IMR-90 (cell line): Measurements from ENCODE around the gene HS3ST5. TPM values are rescaled to one million over a fixed set of nuclear protein-coding genes. Genes with fewer than 3 reads are reported as not detected.

Experiments used
- ATAC-seq: fragments of 200-7000 bp; cut with Tn5 transposase; 2 replicates; pipeline ENCODE4 v1.9.1; 2020; ENCODE audit warnings: low read depth, mild to moderate bottlenecking, moderate library complexity
- BruUV-seq: library from RNA; stranded (reverse); fragments of 400-500 nt; replicated peaks from 2 replicates; lab custom pipeline; 2021; lab: Mats Ljungman, UMichigan
- CTCF ChIA-PET: fragments of 300-600 bp; formaldehyde crosslinking; extraction: SDS; loops from one replicate; lab custom pipeline; 2021; ENCODE audit warnings: antibody characterized with exemption; lab: Yijun Ruan, JAX
- POLR2A ChIA-PET: fragments of 300-600 bp; sonication (Branson Sonifier 250); formaldehyde crosslinking; loops from one replicate; lab custom pipeline; 2022; ENCODE audit warnings: antibody characterized with exemption; ENCODE audit not compliant: unreplicated experiment; lab: Charles Lee
- DNase-seq: peaks from one replicate; pipeline ENCODE4 v3.0.0; 2013
- H2AFZ ChIP-seq: replicated peaks from 2 replicates; pipeline ENCODE3; 2013; ENCODE audit warnings: low read length, mild to moderate bottlenecking; ENCODE audit not compliant: poor library complexity
- H2AK5ac ChIP-seq: 2 replicates; pipeline ENCODE4 v1.6.1; 2013; ENCODE audit warnings: low read depth, low read length, inconsistent platforms
- H2AK9ac ChIP-seq: replicated peaks from 2 replicates; pipeline ENCODE3; 2013; ENCODE audit warnings: mild to moderate bottlenecking, low read depth, low read length, moderate library complexity; ENCODE audit not compliant: poor library complexity
- H2BK120ac ChIP-seq: 2 replicates; pipeline ENCODE4 v1.6.1; 2013; ENCODE audit warnings: low read depth, low read length, inconsistent platforms
- H2BK15ac ChIP-seq: 3 replicates; pipeline ENCODE4 v1.6.1; 2013; ENCODE audit warnings: low read depth, low read length, inconsistent platforms
- H2BK20ac ChIP-seq: 2 replicates; pipeline ENCODE4 v1.6.1; 2013; ENCODE audit warnings: low read depth, mild to moderate bottlenecking, inconsistent platforms, low read length, moderate library complexity
- H2BK5ac ChIP-seq: 2 replicates; pipeline ENCODE4 v1.6.1; 2013; ENCODE audit warnings: mild to moderate bottlenecking, low read depth, low read length, inconsistent platforms; ENCODE audit not compliant: poor library complexity, severe bottlenecking
- H3K14ac ChIP-seq: replicated peaks from 2 replicates; pipeline ENCODE4 v1.6.1; 2013; ENCODE audit warnings: low read depth, low read length, inconsistent platforms
- H3K18ac ChIP-seq: 2 replicates; pipeline ENCODE4 v1.6.1; 2013; ENCODE audit warnings: low read depth, low read length, control low read depth
- H3K23ac ChIP-seq: 2 replicates; pipeline ENCODE4 v1.6.1; 2013; ENCODE audit warnings: low read depth, low read length, inconsistent platforms
- H3K27ac ChIP-seq: 2 replicates; pipeline ENCODE4 v1.5.1; 2013; ENCODE audit warnings: mild to moderate bottlenecking, control low read depth, low read length; ENCODE audit not compliant: insufficient read depth
- H3K27me3 ChIP-seq: 2 replicates; pipeline ENCODE4 v1.6.1; 2013; ENCODE audit warnings: low read length; ENCODE audit not compliant: control insufficient read depth, insufficient read depth
- H3K36me3 ChIP-seq: 2 replicates; pipeline ENCODE4 v1.6.1; 2013; ENCODE audit warnings: low read length, mixed read lengths; ENCODE audit not compliant: control insufficient read depth, insufficient read depth
- H3K4ac ChIP-seq: 2 replicates; pipeline ENCODE4 v1.6.1; 2013; ENCODE audit warnings: low read depth, low read length, inconsistent platforms
- H3K4me1 ChIP-seq: 2 replicates; pipeline ENCODE4 v1.6.1; 2013; ENCODE audit warnings: low read length, mixed read lengths; ENCODE audit not compliant: control insufficient read depth, insufficient read depth
- H3K4me2 ChIP-seq: 2 replicates; pipeline ENCODE4 v1.6.1; 2013; ENCODE audit warnings: low read depth, mild to moderate bottlenecking, control low read depth, low read length, moderate library complexity
- H3K4me3 ChIP-seq: 2 replicates; pipeline ENCODE4 v1.5.1; 2013; ENCODE audit warnings: low read depth, mild to moderate bottlenecking, control low read depth, low read length, moderate library complexity; ENCODE audit not compliant: insufficient read depth
- H3K56ac ChIP-seq: 2 replicates; pipeline ENCODE4 v1.6.1; 2013; ENCODE audit warnings: low read length, inconsistent platforms; ENCODE audit not compliant: insufficient read depth; ENCODE audit errors: extremely low read depth
- H3K79me1 ChIP-seq, 2 experiments: 2 replicates each; pipeline ENCODE4 v1.6.1; 2013; ENCODE audit warnings: low read length in 2 of 2, inconsistent platforms in 1 of 2, low read depth in 1 of 2
- H3K9ac ChIP-seq: 2 replicates; pipeline ENCODE4 v1.6.1; 2013; ENCODE audit warnings: low read depth, low read length, control low read depth
- H3K9me1 ChIP-seq: 2 replicates; pipeline ENCODE4 v1.6.1; 2013; ENCODE audit warnings: low read length, inconsistent platforms; ENCODE audit not compliant: insufficient read depth
- H3K9me3 ChIP-seq: 2 replicates; pipeline ENCODE4 v1.6.1; 2013; ENCODE audit warnings: low read length; ENCODE audit not compliant: control insufficient read depth, insufficient read depth
- H4K20me1 ChIP-seq: 2 replicates; pipeline ENCODE4 v1.6.1; 2013; ENCODE audit warnings: low read length, inconsistent platforms; ENCODE audit not compliant: insufficient read depth
- H4K5ac ChIP-seq: 2 replicates; pipeline ENCODE4 v1.6.1; 2013; ENCODE audit warnings: mild to moderate bottlenecking, low read depth, low read length, control low read depth
- H4K8ac ChIP-seq, 2 experiments: 2 replicates each; pipeline ENCODE4 v1.6.1; 2013; ENCODE audit warnings: low read depth in 2 of 2, low read length in 2 of 2, control low read depth in 1 of 2, inconsistent platforms in 1 of 2
- H4K91ac ChIP-seq: 2 replicates; pipeline ENCODE4 v1.6.1; 2013; ENCODE audit warnings: low read depth, low read length, inconsistent platforms; ENCODE audit not compliant: insufficient read depth
- BHLHE40 ChIP-seq: fragments of 150-350 bp; IDR thresholded peaks from 2 replicates; pipeline ENCODE4 v1.6.1; 2016; ENCODE audit warnings: mild to moderate bottlenecking, low read depth, low read length
- CEBPB ChIP-seq: IDR thresholded peaks from 2 replicates; pipeline ENCODE4 v1.6.1; 2012; ENCODE audit warnings: low read depth, low read length, improper control_type of control experiment
- CHD1 ChIP-seq: IDR thresholded peaks from 2 replicates; pipeline ENCODE4 v1.6.1; 2012; ENCODE audit warnings: low read depth, low read length, improper control_type of control experiment
- CTCF ChIP-seq: conservative IDR thresholded peaks from 2 replicates; pipeline ENCODE4 v1.5.1; 2012; ENCODE audit warnings: mild to moderate bottlenecking, low read depth, low read length, improper control_type of control experiment
- FOS ChIP-seq: fragments of 150-350 bp; IDR thresholded peaks from 2 replicates; pipeline ENCODE4 v1.6.1; 2016; ENCODE audit warnings: low read depth, low read length
- MAFK ChIP-seq: IDR thresholded peaks from 2 replicates; pipeline ENCODE4 v1.6.1; 2012; ENCODE audit warnings: low read depth, low read length, improper control_type of control experiment
- MAZ ChIP-seq: IDR thresholded peaks from 2 replicates; pipeline ENCODE4 v1.6.1; 2012; ENCODE audit warnings: low read depth, mild to moderate bottlenecking, low read length, improper control_type of control experiment, moderate library complexity, borderline replicate concordance
- MXI1 ChIP-seq: IDR thresholded peaks from 2 replicates; pipeline ENCODE4 v1.6.1; 2012; ENCODE audit warnings: low read depth, mild to moderate bottlenecking, low read length, moderate library complexity, borderline replicate concordance
- NFE2L2 ChIP-seq: fragments of 150-350 bp; IDR thresholded peaks from 2 replicates; pipeline ENCODE4 v1.6.1; 2016; ENCODE audit warnings: low read depth, mild to moderate bottlenecking, low read length
- POLR2A ChIP-seq: IDR thresholded peaks from 2 replicates; pipeline ENCODE4 v1.6.1; 2012; ENCODE audit warnings: mild to moderate bottlenecking, low read depth, low read length
- RAD21 ChIP-seq: IDR thresholded peaks from 2 replicates; pipeline ENCODE4 v1.6.1; 2012; ENCODE audit warnings: low read length, improper control_type of control experiment
- RCOR1 ChIP-seq: IDR thresholded peaks from 2 replicates; pipeline ENCODE4 v1.6.1; 2012; ENCODE audit warnings: mild to moderate bottlenecking, low read length, improper control_type of control experiment; ENCODE audit not compliant: insufficient replicate concordance
- RFX5 ChIP-seq: IDR thresholded peaks from 2 replicates; pipeline ENCODE4 v1.8.0; 2012; ENCODE audit warnings: low read depth, mild to moderate bottlenecking, low read length, moderate library complexity
- SMC3 ChIP-seq: fragments of 150-350 bp; IDR thresholded peaks from 2 replicates; pipeline ENCODE4 v1.6.1; 2016; ENCODE audit warnings: low read depth, mild to moderate bottlenecking, antibody characterized with exemption, low read length, moderate library complexity
- WGBS, 2 experiments: methylation state at CpG; one replicate each; pipeline versions ENCODE4 v1.1.5 to v1.1.7; 2013; ENCODE audit warnings: missing lambda C conversion rate in 2 of 2; ENCODE audit not compliant: insufficient read length in 1 of 2; ENCODE audit errors: extremely low coverage in 2 of 2; 5-methylcytosine and 5-hydroxymethylcytosine counted together
- dilution Hi-C: fragments of 300-500 bp; cut with HindIII; formaldehyde crosslinking; loops from one replicate; pipeline ENCODE4 v1.14.3; 2018; ENCODE audit warnings: low sequenced_read_pairs; ENCODE audit not compliant: unreplicated experiment
- in situ Hi-C: fragments of 300-500 bp; cut with MboI; formaldehyde crosslinking; loops from 3 replicates; pipeline ENCODE4 v1.14.3; 2019; ENCODE audit warnings: low sequenced_read_pairs, inconsistent platforms, mixed read lengths
- intact Hi-C: fragments of 100-400 bp; cut with micrococcal nuclease; formaldehyde crosslinking; loops from 2 replicates; pipeline ENCODE4 v1.10.0; 2022
- polyA plus RNA-seq, 3 experiments: library from polyadenylated mRNA; depleted of rRNA; stranded (reverse); fragments of >200 nt; gene quantifications; 2 replicates each; pipeline ENCODE4 v1.2.3, GENCODE V29; 2012; ENCODE audit warnings: low replicate concordance in 1 of 3
- total RNA-seq: library from RNA; depleted of rRNA; stranded (reverse); fragments of >200 nt; gene quantifications from 2 replicates; pipeline ENCODE4 v1.2.3, GENCODE V29; 2012
- TF ChIP-seq, protein P1 (sequence below): fragments of 150-350 bp; IDR thresholded peaks from 2 replicates; pipeline ENCODE4 v1.6.1; 2016; ENCODE audit warnings: low read depth, mild to moderate bottlenecking, low read length, moderate library complexity, borderline replicate concordance
- TF ChIP-seq, protein P2 (sequence below): fragments of 150-350 bp; IDR thresholded peaks from 2 replicates; pipeline ENCODE4 v1.6.1; 2017; ENCODE audit warnings: mild to moderate bottlenecking, antibody characterized with exemption, low read length, low read depth

HS3ST5 gene
- total and polyA plus RNA-seq, 2 of the 4 experiments (the other 2 are of a cell fraction) = not detected

DNA sequence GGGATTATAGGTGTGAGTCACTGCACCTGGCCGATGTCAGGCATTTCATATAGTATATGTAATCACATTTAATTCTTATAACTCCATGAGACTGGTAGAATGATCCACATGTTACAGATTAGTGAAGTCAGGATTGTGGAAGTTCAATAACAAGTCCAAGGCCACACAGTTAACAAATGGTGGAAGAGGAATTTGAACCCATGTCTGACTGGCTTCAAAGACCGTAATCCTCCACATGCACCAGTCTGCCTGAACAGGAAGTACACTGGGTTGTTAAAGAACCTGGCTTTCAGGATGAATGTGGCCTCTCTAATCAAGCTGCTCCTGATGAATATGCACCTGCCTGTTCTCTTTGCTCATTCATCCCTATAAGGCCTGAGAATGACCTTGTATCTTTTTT, 249.9 kb downstream of the HS3ST5 start:
- Histone ChIP-seq H3K56ac (no peak overlapping the region), H3K9me1 (no peaks in the 10 kb centered on the region), H3K4me1 (0 out of 2 replicates have a peak, but pooled peaks cover 3% of the 10 kb centered on the region), H3K14ac (no peak overlapping the region), H2BK20ac (no peak overlapping the region), H3K27ac (no peak overlapping the region), H3K23ac (no peak overlapping the region), H2BK120ac (no peak overlapping the region), H4K91ac (no peak overlapping the region), H4K5ac (no peak overlapping the region), H3K18ac (no peak overlapping the region), H2AFZ (no peak overlapping the region), H2AK5ac (no peak overlapping the region), H3K27me3 (no peaks in the 10 kb centered on the region), H3K9ac (no peak overlapping the region), H2BK15ac (no peak overlapping the region), H2AK9ac (no peak overlapping the region), H3K79me1 (no peaks in the 10 kb centered on the region), H4K20me1 (no peaks in the 10 kb centered on the region), H3K4ac (no peak overlapping the region), H3K4me3 (no peak overlapping the region), H3K36me3 (no peaks in the 10 kb centered on the region), H4K8ac (no peak overlapping the region), H2BK5ac (peak overlapping the region; percentile 39), H3K4me2 (no peak overlapping the region), H3K9me3 (no peaks in the 10 kb centered on the region)
- in situ Hi-C loops (no loop called here), dilution Hi-C loops (no loop called here), intact Hi-C loops (no loop called here)
- no peak for TF ChIP-seq NFE2L2
- no peak for TF ChIP-seq MAFK
- TF ChIP-seq CEBPB = no peak
- TF ChIP-seq BHLHE40 = no peak
- no peak for TF ChIP-seq RAD21
- TF ChIP-seq, protein P1, sequence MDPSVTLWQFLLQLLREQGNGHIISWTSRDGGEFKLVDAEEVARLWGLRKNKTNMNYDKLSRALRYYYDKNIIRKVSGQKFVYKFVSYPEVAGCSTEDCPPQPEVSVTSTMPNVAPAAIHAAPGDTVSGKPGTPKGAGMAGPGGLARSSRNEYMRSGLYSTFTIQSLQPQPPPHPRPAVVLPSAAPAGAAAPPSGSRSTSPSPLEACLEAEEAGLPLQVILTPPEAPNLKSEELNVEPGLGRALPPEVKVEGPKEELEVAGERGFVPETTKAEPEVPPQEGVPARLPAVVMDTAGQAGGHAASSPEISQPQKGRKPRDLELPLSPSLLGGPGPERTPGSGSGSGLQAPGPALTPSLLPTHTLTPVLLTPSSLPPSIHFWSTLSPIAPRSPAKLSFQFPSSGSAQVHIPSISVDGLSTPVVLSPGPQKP = no peak
- no peak for TF ChIP-seq CTCF
- no peak for TF ChIP-seq MXI1
- no peak for TF ChIP-seq MAZ
- no peak for TF ChIP-seq RCOR1
- no peak for TF ChIP-seq CHD1
- no peak for TF ChIP-seq FOS
- no peak for TF ChIP-seq SMC3
- TF ChIP-seq, protein P2, sequence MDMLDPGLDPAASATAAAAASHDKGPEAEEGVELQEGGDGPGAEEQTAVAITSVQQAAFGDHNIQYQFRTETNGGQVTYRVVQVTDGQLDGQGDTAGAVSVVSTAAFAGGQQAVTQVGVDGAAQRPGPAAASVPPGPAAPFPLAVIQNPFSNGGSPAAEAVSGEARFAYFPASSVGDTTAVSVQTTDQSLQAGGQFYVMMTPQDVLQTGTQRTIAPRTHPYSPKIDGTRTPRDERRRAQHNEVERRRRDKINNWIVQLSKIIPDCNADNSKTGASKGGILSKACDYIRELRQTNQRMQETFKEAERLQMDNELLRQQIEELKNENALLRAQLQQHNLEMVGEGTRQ = no peak
- no peak for TF ChIP-seq POLR2A
- no peak for TF ChIP-seq RFX5
- ATAC-seq = no peak
- WGBS, 2 experiments = no CpG with 5 or more reads among the region's 2 CpGs
- BruUV-seq = no TSS peak
- CTCF ChIA-PET = no interaction called here
- no peak for DNase-seq
- POLR2A ChIA-PET = no interaction called here
